H1 (cell line): ENCODE results near the gene GNAL. TPM values are rescaled to one million over a fixed set of nuclear protein-coding genes. Genes with fewer than 3 reads are reported as not detected.

Experiments
- CTCF ChIA-PET: fragments of 300-600 bp; sonication (Branson Sonifier 250); formaldehyde crosslinking; loops from one replicate; lab custom pipeline; 2021; ENCODE audit not compliant: partially characterized antibody; lab: Charles Lee
- POLR2A ChIA-PET: fragments of 300-600 bp; sonication (Branson Sonifier 250); formaldehyde crosslinking; loops from one replicate; lab custom pipeline; 2021; ENCODE audit warnings: inconsistent platforms; ENCODE audit not compliant: partially characterized antibody; lab: Charles Lee
- DNase-seq, 2 experiments: peaks; one replicate each; pipeline versions ENCODE4 v3.0.0 to v3.0.0-alpha.2; 2010 to 2022; ENCODE audit warnings: low spot score in 2 of 2, low read depth in 1 of 2, mixed read lengths in 1 of 2
- FAIRE-seq: peaks from 2 replicates; lab custom pipeline; 2011; peaks lifted over from hg19 to GRCh38; lab: Jason Lieb, UNC
- H2AFZ ChIP-seq: 2 replicates; pipeline ENCODE4 v1.8.1; 2012; ENCODE audit warnings: low read length, inconsistent platforms
- H2AK5ac ChIP-seq: 2 replicates; pipeline ENCODE4 v1.6.1; 2013; ENCODE audit warnings: low read depth, low read length
- H2BK120ac ChIP-seq: replicated peaks from 2 replicates; pipeline ENCODE3; 2013; ENCODE audit warnings: low read depth, low read length, inconsistent platforms
- H2BK12ac ChIP-seq: 2 replicates; pipeline ENCODE4 v1.6.1; 2013; ENCODE audit warnings: low read depth, low read length
- H2BK15ac ChIP-seq: 2 replicates; pipeline ENCODE4 v1.6.1; 2013; ENCODE audit warnings: low read length
- H2BK20ac ChIP-seq: 2 replicates; pipeline ENCODE4 v1.6.1; 2013; ENCODE audit warnings: low read length
- H2BK5ac ChIP-seq: 2 replicates; pipeline ENCODE4 v1.6.1; 2013; ENCODE audit warnings: low read depth, low read length
- H3K14ac ChIP-seq: 2 replicates; pipeline ENCODE4 v1.6.1; 2013; ENCODE audit warnings: inconsistent platforms; ENCODE audit not compliant: insufficient read length
- H3K18ac ChIP-seq: 2 replicates; pipeline ENCODE4 v1.6.1; 2013; ENCODE audit warnings: low read length; ENCODE audit errors: extremely low read depth
- H3K23ac ChIP-seq: 2 replicates; pipeline ENCODE4 v1.6.1; 2013; ENCODE audit warnings: inconsistent platforms; ENCODE audit not compliant: insufficient read length
- H3K23me2 ChIP-seq: 2 replicates; pipeline ENCODE4 v1.6.1; 2013; ENCODE audit warnings: low read depth, low read length
- H3K27ac ChIP-seq: 2 replicates; pipeline ENCODE4 v1.6.1; 2011; ENCODE audit warnings: low read depth, low read length, inconsistent platforms
- H3K27me3 ChIP-seq, 4 experiments: replicated peaks in 1 of 4; 1 replicate in 1 of 4; 2 replicates in 3 of 4; pipeline versions ENCODE4 v1.6.1 to v1.8.1; 2011 to 2013; ENCODE audit warnings: low read length in 3 of 4, mild to moderate bottlenecking in 3 of 4, inconsistent platforms in 2 of 4, mixed read lengths in 2 of 4, moderate library complexity in 1 of 4; ENCODE audit not compliant: control insufficient read depth in 3 of 4, insufficient read depth in 3 of 4; ENCODE audit errors: extremely low read depth in 1 of 4
- H3K36me3 ChIP-seq, 4 experiments: 2 replicates each; pipeline versions ENCODE4 v1.6.1 to v1.8.1; 2011 to 2013; ENCODE audit warnings: mild to moderate bottlenecking in 4 of 4, low read length in 3 of 4, moderate library complexity in 2 of 4, control low read depth in 1 of 4, inconsistent platforms in 1 of 4; ENCODE audit not compliant: insufficient read depth in 4 of 4, control insufficient read depth in 2 of 4
- H3K4ac ChIP-seq: replicated peaks from 2 replicates; pipeline ENCODE3; 2013; ENCODE audit warnings: low read length, low read depth, mixed read lengths, inconsistent platforms; ENCODE audit not compliant: insufficient read length
- H3K4me1 ChIP-seq, 4 experiments: replicated peaks in 1 of 4; 1 replicate in 1 of 4; 2 replicates in 3 of 4; pipeline versions ENCODE4 v1.6.1 to v1.8.1; 2011 to 2013; ENCODE audit warnings: low read length in 3 of 4, inconsistent platforms in 2 of 4, mixed read lengths in 1 of 4; ENCODE audit not compliant: insufficient read depth in 4 of 4, control insufficient read depth in 3 of 4
- H3K4me2 ChIP-seq, 2 experiments: 2 replicates each; pipeline versions ENCODE4 v1.6.1 to v1.8.1; 2011 to 2013; ENCODE audit warnings: low read depth in 2 of 2, low read length in 2 of 2, control low read depth in 1 of 2, inconsistent platforms in 1 of 2, mild to moderate bottlenecking in 1 of 2; ENCODE audit not compliant: insufficient read depth in 1 of 2
- H3K4me3 ChIP-seq, 4 experiments: fragments of 200-600, 300-600 bp in 1 of 4; sonication (generic), shearing (Covaris generic), sonication (Bioruptor Twin) in 1 of 4; 2 replicates each; pipeline versions ENCODE4 v1.5.1 to v1.8.1; 2011 to 2016; ENCODE audit warnings: low read length in 4 of 4, low read depth in 3 of 4, control low read depth in 2 of 4, inconsistent platforms in 2 of 4, mild to moderate bottlenecking in 2 of 4, mixed read lengths in 1 of 4, moderate library complexity in 1 of 4; ENCODE audit not compliant: insufficient read depth in 2 of 4; ENCODE audit errors: extremely low read depth in 1 of 4
- H3K56ac ChIP-seq: replicated peaks from 2 replicates; pipeline ENCODE3; 2013; ENCODE audit warnings: low read depth, mild to moderate bottlenecking, mixed read lengths, low read length, inconsistent platforms; ENCODE audit not compliant: insufficient read length
- H3K79me1 ChIP-seq: 2 replicates; pipeline ENCODE4 v1.6.1; 2013; ENCODE audit warnings: low read depth, low read length, control low read depth
- H3K79me2 ChIP-seq, 2 experiments: 2 replicates each; pipeline versions ENCODE4 v1.6.1 to v1.8.1; 2012 to 2013; ENCODE audit warnings: low read length in 2 of 2, mild to moderate bottlenecking in 2 of 2, inconsistent platforms in 1 of 2; ENCODE audit not compliant: insufficient read depth in 2 of 2, control insufficient read depth in 1 of 2
- H3K9ac ChIP-seq, 4 experiments: replicated peaks in 1 of 4; 1 replicate in 1 of 4; 2 replicates in 3 of 4; pipeline versions ENCODE4 v1.6.1 to v1.8.1; 2011 to 2013; ENCODE audit warnings: low read depth in 3 of 4, low read length in 3 of 4, control low read depth in 2 of 4, mild to moderate bottlenecking in 2 of 4, moderate library complexity in 2 of 4, inconsistent platforms in 1 of 4; ENCODE audit errors: extremely low read depth in 1 of 4
- H3K9me3 ChIP-seq, 2 experiments: 2 replicates each; pipeline versions ENCODE4 v1.6.1 to v1.8.1; 2012 to 2013; ENCODE audit warnings: mild to moderate bottlenecking in 2 of 2, moderate library complexity in 2 of 2, control low read depth in 1 of 2, inconsistent platforms in 1 of 2, low read depth in 1 of 2, low read length in 1 of 2, mixed read lengths in 1 of 2; ENCODE audit not compliant: insufficient read depth in 2 of 2
- H4K20me1 ChIP-seq, 2 experiments: replicated peaks in 1 of 2; 2 replicates each; pipeline versions ENCODE3 to v1.8.1; 2011 to 2013; ENCODE audit warnings: inconsistent platforms in 2 of 2, low read length in 2 of 2, mild to moderate bottlenecking in 1 of 2; ENCODE audit not compliant: insufficient read depth in 2 of 2, control insufficient read depth in 1 of 2
- H4K5ac ChIP-seq: 2 replicates; pipeline ENCODE4 v1.6.1; 2013; ENCODE audit warnings: low read length, low read depth, mixed read lengths, inconsistent platforms; ENCODE audit not compliant: insufficient read length
- H4K8ac ChIP-seq: 2 replicates; pipeline ENCODE4 v1.8.0; 2013; ENCODE audit warnings: mild to moderate bottlenecking, moderate library complexity, low read length, inconsistent platforms; ENCODE audit not compliant: insufficient read depth; ENCODE audit errors: extremely low read depth
- H4K91ac ChIP-seq: replicated peaks from 2 replicates; pipeline ENCODE3; 2013; ENCODE audit warnings: low read length, mixed read lengths, inconsistent platforms; ENCODE audit not compliant: insufficient read length
- ASH2L ChIP-seq: fragments of 200-600, 300-600 bp; sonication (generic); IDR thresholded peaks from one replicate; pipeline ENCODE4 v1.7.1; 2017; ENCODE audit warnings: low read length
- BACH1 ChIP-seq: IDR thresholded peaks from 2 replicates; pipeline ENCODE4 v1.6.1; 2012; ENCODE audit warnings: low read length, improper control_type of control experiment
- CREB1 ChIP-seq: IDR thresholded peaks from 2 replicates; pipeline ENCODE4 v1.6.1; 2012; ENCODE audit warnings: inconsistent platforms
- KDM5A ChIP-seq: fragments of 200-600 bp; IDR thresholded peaks from 2 replicates; pipeline ENCODE4 v1.7.1; 2012; ENCODE audit warnings: mild to moderate bottlenecking, low read length, inconsistent platforms, mixed read lengths
- RAD21 ChIP-seq, 2 experiments: IDR thresholded peaks in 1 of 2; conservative IDR thresholded peaks in 1 of 2; 2 replicates each; pipeline ENCODE4 v1.6.1; 2011; ENCODE audit warnings: low read depth in 2 of 2, low read length in 2 of 2, improper control_type of control experiment in 1 of 2, inconsistent platforms in 1 of 2, mild to moderate bottlenecking in 1 of 2, moderate library complexity in 1 of 2
- TAF1 ChIP-seq: IDR thresholded peaks from 2 replicates; pipeline ENCODE4 v1.6.1; 2011; ENCODE audit warnings: mild to moderate bottlenecking, low read depth, low read length
- YY1 ChIP-seq: IDR thresholded peaks from 2 replicates; pipeline ENCODE4 v1.6.1; 2011; ENCODE audit warnings: low read depth, mild to moderate bottlenecking, low read length
- WGBS, 2 experiments: shearing (Covaris generic) in 1 of 2; methylation state at CpG; one replicate each; pipeline versions ENCODE4 v1.1.6 to v1.1.7; 2013 to 2015; ENCODE audit warnings: low lambda C conversion rate in 2 of 2, mixed read lengths in 2 of 2, inconsistent platforms in 1 of 2, low coverage in 1 of 2, missing lambda C conversion rate in 1 of 2; ENCODE audit not compliant: insufficient replicate concordance in 2 of 2, insufficient coverage in 1 of 2, insufficient read length in 1 of 2; ENCODE audit errors: extremely low coverage in 1 of 2, missing lambda C conversion rate in 1 of 2; 5-methylcytosine and 5-hydroxymethylcytosine counted together
- polyA plus RNA-seq, 7 experiments: library from polyadenylated mRNA; depleted of rRNA in 3 of 7; stranded (reverse) in 5 of 7; unstranded in 2 of 7; fragments of >200 nt in 5 of 7; fragments of 200-250 nt in 2 of 7; gene quantifications; 1 replicate in 5 of 7; 2 replicates in 1 of 7; 4 replicates in 1 of 7; pipeline versions ENCODE4 v1.2.1 to v1.2.3, GENCODE V29; 2011 to 2013; ENCODE audit warnings: missing spikeins in 2 of 7, mixed read lengths in 2 of 7
- total RNA-seq: library from RNA; stranded (reverse); fragmentation: NEBNext Ultra II Directional; extraction: Animal tissue kit (Norgen Biotek cat#: 25700); gene quantifications from 2 replicates; pipeline ENCODE4 v1.2.1, GENCODE V29; 2021
- TF ChIP-seq, protein P1 (sequence below), 3 experiments: IDR thresholded peaks; 1 replicate in 2 of 3; 2 replicates in 1 of 3; pipeline versions ENCODE4 v1.5.1 to v1.6.1; 2011; ENCODE audit warnings: low read length in 3 of 3, mild to moderate bottlenecking in 3 of 3, inconsistent platforms in 2 of 3, low read depth in 1 of 3, moderate library complexity in 1 of 3; ENCODE audit not compliant: insufficient read depth in 1 of 3; ENCODE audit errors: control extremely low read depth in 1 of 3

The GNAL gene
- total and polyA plus RNA-seq, 2 of the 8 experiments (the other 6 are each of a cell fraction or from before 2014, with no cell fraction given): 13.2 to 18.3 TPM

DNA sequence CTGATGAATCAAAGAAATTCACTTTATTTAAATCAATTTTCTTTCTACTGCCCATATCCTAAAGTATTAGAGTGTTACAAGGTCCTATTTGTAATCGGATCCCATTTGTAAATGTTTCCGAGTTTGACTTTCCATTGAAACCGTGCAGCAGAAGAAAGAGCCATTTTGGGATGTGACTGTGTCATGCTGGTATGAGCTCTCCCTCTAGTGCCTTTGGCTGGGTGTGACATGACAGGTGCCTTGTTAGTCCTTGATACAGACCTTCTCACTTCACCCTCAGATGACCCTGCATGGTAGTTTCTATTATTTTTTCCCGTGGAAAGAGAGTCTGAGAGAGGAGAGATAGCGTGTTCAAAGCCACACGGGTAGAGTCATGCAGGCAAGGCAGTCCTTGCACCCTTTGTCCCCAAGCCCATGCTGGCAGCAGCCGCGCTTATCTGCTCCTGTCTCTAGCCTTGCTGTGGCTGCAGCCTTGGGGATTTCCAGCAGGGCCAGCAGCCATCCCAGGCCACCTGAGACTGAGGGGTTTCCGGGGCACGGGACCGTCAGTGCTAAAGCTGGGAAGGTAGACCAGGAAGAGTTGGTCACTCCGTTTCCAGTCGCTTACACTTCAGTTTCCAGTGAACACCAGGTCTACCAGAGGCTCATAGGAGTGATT is 183.5 kb downstream of the GNAL start:
- FAIRE-seq: peak; percentile 19
- TF ChIP-seq CREB1 (no peak), YY1 (peak; percentile 38; the same call in 1 of the 2 replicates), RAD21 (IDR thresholded peaks at IDR 0.05 in 1 of 2, conservative IDR thresholded peaks at IDR 0.05 in 1 of 2; ENCODE audit: low read depth in 2 of 2, low read length in 2 of 2) (peak; percentile 81 to 84), KDM5A (no peak), BACH1 (no peak), TAF1 (no peak), ASH2L (no peak)
- TF ChIP-seq, protein P1, sequence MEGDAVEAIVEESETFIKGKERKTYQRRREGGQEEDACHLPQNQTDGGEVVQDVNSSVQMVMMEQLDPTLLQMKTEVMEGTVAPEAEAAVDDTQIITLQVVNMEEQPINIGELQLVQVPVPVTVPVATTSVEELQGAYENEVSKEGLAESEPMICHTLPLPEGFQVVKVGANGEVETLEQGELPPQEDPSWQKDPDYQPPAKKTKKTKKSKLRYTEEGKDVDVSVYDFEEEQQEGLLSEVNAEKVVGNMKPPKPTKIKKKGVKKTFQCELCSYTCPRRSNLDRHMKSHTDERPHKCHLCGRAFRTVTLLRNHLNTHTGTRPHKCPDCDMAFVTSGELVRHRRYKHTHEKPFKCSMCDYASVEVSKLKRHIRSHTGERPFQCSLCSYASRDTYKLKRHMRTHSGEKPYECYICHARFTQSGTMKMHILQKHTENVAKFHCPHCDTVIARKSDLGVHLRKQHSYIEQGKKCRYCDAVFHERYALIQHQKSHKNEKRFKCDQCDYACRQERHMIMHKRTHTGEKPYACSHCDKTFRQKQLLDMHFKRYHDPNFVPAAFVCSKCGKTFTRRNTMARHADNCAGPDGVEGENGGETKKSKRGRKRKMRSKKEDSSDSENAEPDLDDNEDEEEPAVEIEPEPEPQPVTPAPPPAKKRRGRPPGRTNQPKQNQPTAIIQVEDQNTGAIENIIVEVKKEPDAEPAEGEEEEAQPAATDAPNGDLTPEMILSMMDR (IDR thresholded peaks at IDR 0.05; ENCODE audit: control extremely low read depth in 1 of 3, insufficient read depth in 1 of 3, low read depth in 1 of 3, low read length in 3 of 3): peak; percentile 24 to 55 (median 50)
- TF ChIP-seq, all 59 proteins: peak for 3
- ChIA-PET POLR2A (no interaction called here), CTCF (interaction anchor here (0.6 to 1.7 kb wide), 10 partner anchors 10 to 218 kb away, joined by 3 to 8 read pairs (median 3); no protein-coding TSS in a partner anchor)
- Histone ChIP-seq H4K5ac (no peak overlapping the region), H3K9me3 (peaks cover 3 to 6% of the 10 kb centered on the region in 2 experiments; a peak in 1 of 4 replicates), H3K4me2 (no peak overlapping the region), H2BK15ac (no peak overlapping the region), H3K4ac (no peak overlapping the region), H3K56ac (no peak overlapping the region), H3K18ac (no peak overlapping the region), H3K14ac (no peak overlapping the region), H3K4me1 (peaks cover 0 to 3% (median 0%) of the 10 kb centered on the region in 4 experiments; a peak in 3 of 7 replicates), H3K79me2 (no peaks in the 10 kb centered on the region), H2BK12ac (no peak overlapping the region), H3K27me3 (no peaks in the 10 kb centered on the region), H3K27ac (no peak overlapping the region), H3K4me3 (no peak overlapping the region), H2AK5ac (no peak overlapping the region), H3K36me3 (peaks cover 0 to 12% (median 0%) of the 10 kb centered on the region in 4 experiments; a peak in 1 of 8 replicates), H3K23ac (no peak overlapping the region), H4K91ac (no peak overlapping the region), H4K20me1 (no peaks in the 10 kb centered on the region), H2BK5ac (no peak overlapping the region), H3K9ac (no peak overlapping the region), H3K79me1 (no peaks in the 10 kb centered on the region; the same call in 1 of the 2 replicates), H2BK20ac (no peak overlapping the region), H4K8ac (no peak overlapping the region), H2AFZ (no peak overlapping the region), H2BK120ac (no peak overlapping the region), H3K23me2 (no peaks in the 10 kb centered on the region)
- no peak for DNase-seq
- 84% methylated on average over 13 of the region's 13 CpGs; no CpG with 5 or more reads in 1 of the 2 experiments for WGBS, 2 experiments
